ENCODE measurements around the gene KHDC1L. TPM values are rescaled to one million over a fixed set of nuclear protein-coding genes. Genes with fewer than 3 reads are reported as not detected.
"Not testable (repeated sequence)": the region's sequence is repeated elsewhere in the genome, so short reads cannot be mapped to it uniquely, and the experiment has no call there.

KHDC1L gene
- total RNA-seq, 4 donors from 2014 or later, result not detected

- H3K9me3 ChIP-seq, result no peaks in the 10 kb centered on the region
- no peak overlapping the region for H3K4me3 ChIP-seq
- no peaks in the 10 kb centered on the region for H3K4me1 ChIP-seq
- no peaks in the 10 kb centered on the region for H3K27me3 ChIP-seq
- 75% methylated on average over 4 of the region's 4 CpGs for WGBS
- no peak overlapping the region for H3K27ac ChIP-seq
- no peak for DNase-seq (ENCODE audit: low spot score in 2 of 2)
- TF ChIP-seq POLR2A (IDR thresholded peaks at IDR 0.05) (no peak), POLR2AphosphoS5 (IDR thresholded peaks at IDR 0.05) (no peak), EP300 (IDR thresholded peaks at IDR 0.05) (no peak)
- TF ChIP-seq, protein P1, sequence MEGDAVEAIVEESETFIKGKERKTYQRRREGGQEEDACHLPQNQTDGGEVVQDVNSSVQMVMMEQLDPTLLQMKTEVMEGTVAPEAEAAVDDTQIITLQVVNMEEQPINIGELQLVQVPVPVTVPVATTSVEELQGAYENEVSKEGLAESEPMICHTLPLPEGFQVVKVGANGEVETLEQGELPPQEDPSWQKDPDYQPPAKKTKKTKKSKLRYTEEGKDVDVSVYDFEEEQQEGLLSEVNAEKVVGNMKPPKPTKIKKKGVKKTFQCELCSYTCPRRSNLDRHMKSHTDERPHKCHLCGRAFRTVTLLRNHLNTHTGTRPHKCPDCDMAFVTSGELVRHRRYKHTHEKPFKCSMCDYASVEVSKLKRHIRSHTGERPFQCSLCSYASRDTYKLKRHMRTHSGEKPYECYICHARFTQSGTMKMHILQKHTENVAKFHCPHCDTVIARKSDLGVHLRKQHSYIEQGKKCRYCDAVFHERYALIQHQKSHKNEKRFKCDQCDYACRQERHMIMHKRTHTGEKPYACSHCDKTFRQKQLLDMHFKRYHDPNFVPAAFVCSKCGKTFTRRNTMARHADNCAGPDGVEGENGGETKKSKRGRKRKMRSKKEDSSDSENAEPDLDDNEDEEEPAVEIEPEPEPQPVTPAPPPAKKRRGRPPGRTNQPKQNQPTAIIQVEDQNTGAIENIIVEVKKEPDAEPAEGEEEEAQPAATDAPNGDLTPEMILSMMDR (IDR thresholded peaks at IDR 0.05), result no peak
- H3K36me3 ChIP-seq, result no peaks in the 10 kb centered on the region
Observed at GRCh38 chr6:73204252-73204651, 21.0 kb downstream of the KHDC1L start.

- WGBS, result 89% methylated on average over 1 of the region's 1 CpG
- Histone ChIP-seq H3K9me3 (no peaks in the 10 kb centered on the region), H3K27ac (no peak overlapping the region), H3K4me1 (no peaks in the 10 kb centered on the region), H3K36me3 (no peaks in the 10 kb centered on the region), H3K4me3 (no peak overlapping the region), H3K27me3 (no peaks in the 10 kb centered on the region)
- TF ChIP-seq, protein P1 (IDR thresholded peaks at IDR 0.05), result no peak
- TF ChIP-seq POLR2AphosphoS5 (IDR thresholded peaks at IDR 0.05), result no peak
- TF ChIP-seq POLR2A (IDR thresholded peaks at IDR 0.05), result no peak
- no peak for TF ChIP-seq EP300 (IDR thresholded peaks at IDR 0.05)
- no peak for DNase-seq (ENCODE audit: low spot score in 2 of 2)
Observed at GRCh38 chr6:73203098-73203497, 22.2 kb downstream of the KHDC1L start.

DNA sequence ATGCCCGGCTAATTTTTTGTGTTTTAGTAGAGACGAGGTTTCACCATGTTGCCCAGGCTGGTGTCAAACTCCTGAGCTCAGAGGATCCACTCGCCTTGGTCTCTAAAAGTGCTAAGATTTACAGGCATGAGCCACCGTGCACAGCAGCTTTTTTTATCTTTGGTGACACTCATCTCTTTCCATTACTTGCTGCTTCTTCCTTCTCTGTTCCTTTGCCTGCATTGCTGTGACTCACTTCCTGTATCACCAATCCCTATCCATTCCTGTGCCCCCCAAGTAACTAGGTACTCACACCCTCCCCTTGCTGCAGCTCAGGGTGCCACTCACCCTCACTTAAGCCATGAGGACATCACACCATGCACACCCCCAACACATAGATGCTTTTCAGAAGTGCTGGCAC, 24.6 kb downstream of the KHDC1L start:
- no peak for DNase-seq (ENCODE audit: low spot score in 2 of 2)
- TF ChIP-seq POLR2A (IDR thresholded peaks at IDR 0.05), result no peak
- no peak for TF ChIP-seq EP300 (IDR thresholded peaks at IDR 0.05)
- TF ChIP-seq, protein P1 (IDR thresholded peaks at IDR 0.05), result no peak
- TF ChIP-seq POLR2AphosphoS5 (IDR thresholded peaks at IDR 0.05), result no peak
- H3K4me3 ChIP-seq, result no peak overlapping the region
- no peaks in the 10 kb centered on the region for H3K27me3 ChIP-seq
- no peaks in the 10 kb centered on the region for H3K36me3 ChIP-seq
- 80% methylated on average over 4 of the region's 4 CpGs for WGBS
- H3K9me3 ChIP-seq, result no peaks in the 10 kb centered on the region
- H3K27ac ChIP-seq, result no peak overlapping the region
- H3K4me1 ChIP-seq, result no peaks in the 10 kb centered on the region

GRCh38 chr6:73200247-73200646, 25.0 kb downstream of the KHDC1L start:
- H3K4me1 ChIP-seq, result no peaks in the 10 kb centered on the region
- 86% methylated on average over 3 of the region's 3 CpGs for WGBS
- no peak overlapping the region for H3K27ac ChIP-seq
- H3K9me3 ChIP-seq, result no peaks in the 10 kb centered on the region
- H3K4me3 ChIP-seq, result no peak overlapping the region
- no peak for DNase-seq (ENCODE audit: low spot score in 2 of 2)
- no peaks in the 10 kb centered on the region for H3K36me3 ChIP-seq
- TF ChIP-seq EP300 (IDR thresholded peaks at IDR 0.05) (no peak), POLR2AphosphoS5 (IDR thresholded peaks at IDR 0.05) (no peak), POLR2A (IDR thresholded peaks at IDR 0.05) (no peak)
- TF ChIP-seq, protein P1 (IDR thresholded peaks at IDR 0.05), result no peak
- no peaks in the 10 kb centered on the region for H3K27me3 ChIP-seq

- H3K4me3 ChIP-seq, result no peak overlapping the region
- no peak for TF ChIP-seq POLR2AphosphoS5 (IDR thresholded peaks at IDR 0.05)
- TF ChIP-seq, protein P1 (IDR thresholded peaks at IDR 0.05), result no peak
- TF ChIP-seq EP300 (IDR thresholded peaks at IDR 0.05), result no peak
- no peak for TF ChIP-seq POLR2A (IDR thresholded peaks at IDR 0.05)
- H3K4me1 ChIP-seq, result no peaks in the 10 kb centered on the region
- no peaks in the 10 kb centered on the region for H3K9me3 ChIP-seq
- DNase-seq (ENCODE audit: low spot score in 2 of 2), result no peak
- no peaks in the 10 kb centered on the region for H3K36me3 ChIP-seq
- WGBS, result 89% methylated on average over 7 of the region's 7 CpGs
- no peaks in the 10 kb centered on the region for H3K27me3 ChIP-seq
- no peak overlapping the region for H3K27ac ChIP-seq
Observed at GRCh38 chr6:73194744-73195143, 30.6 kb downstream of the KHDC1L start.

- H3K27me3 ChIP-seq; H3K4me3 ChIP-seq; H3K4me1 ChIP-seq; H3K9me3 ChIP-seq; H3K27ac ChIP-seq; DNase-seq (ENCODE audit: low spot score in 2 of 2); H3K36me3 ChIP-seq: not testable (repeated sequence)
- WGBS, result 97% methylated on average over 4 of the region's 4 CpGs
Observed at GRCh38 chr6:73193302-73193701, 32.0 kb downstream of the KHDC1L start.
